Progenitor cell of endocrine pancreas (in vitro differentiated cells): ENCODE results near the gene NOSTRIN. TPM values are rescaled to one million over a fixed set of nuclear protein-coding genes. Genes with fewer than 3 reads are reported as not detected.
"Not testable (repeated sequence)": the region's sequence is repeated elsewhere in the genome, so short reads cannot be mapped to it uniquely, and the experiment has no call there.

Source experiments
- DNase-seq: peaks from one replicate; pipeline ENCODE4 v3.0.0; 2021; ENCODE audit warnings: low spot score; ENCODE audit not compliant: unreplicated experiment
- H3K27ac Mint-ChIP-seq: 2 replicates; pipeline ENCODE4 v1.8.0; 2021; ENCODE audit warnings: mild to moderate bottlenecking, moderate library complexity, mixed read lengths
- H3K27me3 Mint-ChIP-seq: 2 replicates; pipeline ENCODE4 v1.8.0; 2021; ENCODE audit warnings: mixed read lengths
- H3K36me3 Mint-ChIP-seq: 2 replicates; pipeline ENCODE4 v1.8.0; 2022; ENCODE audit warnings: mixed read lengths; ENCODE audit not compliant: insufficient read depth
- H3K4me1 Mint-ChIP-seq: 2 replicates; pipeline ENCODE4 v1.8.0; 2021; ENCODE audit warnings: low read depth, mixed read lengths
- H3K4me3 Mint-ChIP-seq: 2 replicates; pipeline ENCODE4 v1.8.0; 2021; ENCODE audit warnings: low read depth, mild to moderate bottlenecking, moderate library complexity, mixed read lengths
- H3K9me3 Mint-ChIP-seq: 2 replicates; pipeline ENCODE4 v1.8.0; 2021; ENCODE audit warnings: low read depth, mixed read lengths
- total RNA-seq: library from RNA; stranded (reverse); gene quantifications from 2 replicates; pipeline ENCODE4 v1.2.1, GENCODE V29; 2021
- TF ChIP-seq, protein P1 (sequence below): fragments of 200-600 bp; sonication (generic); IDR thresholded peaks from one replicate; pipeline ENCODE4 v1.5.0; 2021; ENCODE audit warnings: antibody characterized with exemption, mild to moderate bottlenecking; ENCODE audit not compliant: unreplicated experiment

NOSTRIN gene
- total RNA-seq, 1 donor from 2014 or later: 4.0 TPM

DNA sequence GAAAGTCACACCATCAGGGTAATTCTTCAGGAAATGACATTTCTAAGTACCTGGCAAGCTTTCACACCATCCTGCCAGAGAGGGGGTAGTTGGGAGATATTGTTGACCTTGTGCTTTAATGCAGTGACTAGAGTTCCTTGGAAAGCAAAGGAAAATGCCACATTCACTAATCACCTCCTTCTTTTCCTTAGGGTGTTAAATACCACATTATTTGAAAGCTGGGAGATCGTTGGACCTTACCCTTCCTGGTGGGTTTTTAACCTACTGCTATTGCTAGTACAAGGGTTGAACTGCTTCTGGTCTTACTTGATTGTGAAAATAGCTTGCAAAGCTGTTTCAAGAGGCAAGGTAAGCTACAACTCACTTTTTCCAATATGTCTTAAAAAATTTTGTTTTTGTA, 37.0 kb upstream of the NOSTRIN start:
- no peak for DNase-seq
- Mint-ChIP-seq H3K36me3 (peaks cover 39% of the 10 kb centered on the region), H3K27me3 (no peaks in the 10 kb centered on the region), H3K9me3 (peaks cover 10% of the 10 kb centered on the region), H3K4me1 (no peaks in the 10 kb centered on the region), H3K4me3 (no peak overlapping the region), H3K27ac (no peak overlapping the region)
- TF ChIP-seq, protein P1, sequence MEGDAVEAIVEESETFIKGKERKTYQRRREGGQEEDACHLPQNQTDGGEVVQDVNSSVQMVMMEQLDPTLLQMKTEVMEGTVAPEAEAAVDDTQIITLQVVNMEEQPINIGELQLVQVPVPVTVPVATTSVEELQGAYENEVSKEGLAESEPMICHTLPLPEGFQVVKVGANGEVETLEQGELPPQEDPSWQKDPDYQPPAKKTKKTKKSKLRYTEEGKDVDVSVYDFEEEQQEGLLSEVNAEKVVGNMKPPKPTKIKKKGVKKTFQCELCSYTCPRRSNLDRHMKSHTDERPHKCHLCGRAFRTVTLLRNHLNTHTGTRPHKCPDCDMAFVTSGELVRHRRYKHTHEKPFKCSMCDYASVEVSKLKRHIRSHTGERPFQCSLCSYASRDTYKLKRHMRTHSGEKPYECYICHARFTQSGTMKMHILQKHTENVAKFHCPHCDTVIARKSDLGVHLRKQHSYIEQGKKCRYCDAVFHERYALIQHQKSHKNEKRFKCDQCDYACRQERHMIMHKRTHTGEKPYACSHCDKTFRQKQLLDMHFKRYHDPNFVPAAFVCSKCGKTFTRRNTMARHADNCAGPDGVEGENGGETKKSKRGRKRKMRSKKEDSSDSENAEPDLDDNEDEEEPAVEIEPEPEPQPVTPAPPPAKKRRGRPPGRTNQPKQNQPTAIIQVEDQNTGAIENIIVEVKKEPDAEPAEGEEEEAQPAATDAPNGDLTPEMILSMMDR: no peak

DNA sequence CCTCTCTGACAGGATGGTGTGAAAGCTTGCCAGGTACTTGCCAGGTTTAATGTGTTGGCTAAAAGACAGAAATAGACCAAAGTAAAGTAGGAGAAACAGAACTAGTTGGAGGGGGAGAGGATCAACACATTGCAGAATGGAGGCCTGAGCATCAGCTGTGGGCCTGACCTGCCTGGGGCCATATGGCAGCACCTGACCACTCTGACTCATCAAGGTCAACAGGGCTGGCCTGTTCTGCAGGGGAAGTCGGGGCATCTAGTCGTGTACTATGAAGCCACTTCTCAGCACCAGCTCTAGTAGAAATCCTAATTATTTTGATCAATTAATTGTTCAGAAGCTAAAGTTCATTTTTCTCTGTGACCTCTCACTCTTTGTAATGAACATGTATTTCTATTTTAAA, 35.8 kb upstream of the NOSTRIN start:
- Mint-ChIP-seq H3K27me3 (no peaks in the 10 kb centered on the region), H3K36me3 (peaks cover 38% of the 10 kb centered on the region), H3K4me3 (no peak overlapping the region), H3K4me1 (no peaks in the 10 kb centered on the region), H3K27ac (no peak overlapping the region), H3K9me3 (peaks cover 10% of the 10 kb centered on the region)
- TF ChIP-seq, protein P1: no peak
- no peak for DNase-seq

DNA sequence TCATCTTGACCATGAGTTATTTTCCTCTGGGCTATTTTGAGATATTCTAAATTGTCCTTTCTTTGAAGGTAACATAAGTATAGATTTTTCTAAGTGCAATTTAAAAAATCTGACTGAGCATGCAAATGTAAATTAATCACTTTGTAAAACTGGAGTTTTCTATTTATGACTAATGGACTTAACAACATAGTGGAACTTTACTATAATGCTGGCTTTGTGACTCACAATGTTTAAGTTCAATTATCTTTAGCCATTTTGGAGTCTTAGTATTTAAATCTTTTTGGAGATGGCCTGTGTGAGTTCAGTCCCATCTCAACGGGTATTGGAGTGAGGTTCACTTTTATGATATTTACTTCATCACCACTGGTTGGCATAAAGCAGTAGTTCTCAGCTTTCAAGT, 35.2 kb upstream of the NOSTRIN start:
- no peak for DNase-seq
- H3K9me3 Mint-ChIP-seq: peaks cover 10% of the 10 kb centered on the region
- H3K36me3 Mint-ChIP-seq: peaks cover 38% of the 10 kb centered on the region
- no peak overlapping the region for H3K4me3 Mint-ChIP-seq
- no peaks in the 10 kb centered on the region for H3K4me1 Mint-ChIP-seq
- TF ChIP-seq, protein P1: no peak
- no peaks in the 10 kb centered on the region for H3K27me3 Mint-ChIP-seq
- H3K27ac Mint-ChIP-seq: no peak overlapping the region

DNA sequence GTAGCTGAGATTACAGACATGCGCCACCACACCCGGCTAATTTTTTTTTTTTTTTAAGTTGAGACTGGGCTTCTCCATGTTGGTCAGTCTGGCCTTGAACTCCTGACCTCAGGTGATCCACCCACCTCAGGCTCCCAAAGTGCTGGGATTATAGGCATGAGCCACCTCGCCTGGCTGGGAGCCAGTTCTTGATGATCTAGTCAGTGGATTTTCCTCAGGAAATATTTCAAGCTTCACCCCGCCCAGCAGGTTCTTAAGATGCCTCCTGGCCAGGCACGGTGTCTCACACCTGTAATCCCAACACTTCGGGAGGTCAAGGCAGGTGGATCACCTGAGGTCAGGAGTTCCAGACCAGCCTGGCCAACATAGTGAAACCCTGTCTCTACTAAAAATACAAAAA, 34.1 kb upstream of the NOSTRIN start:
- not testable (repeated sequence) for H3K27me3 Mint-ChIP-seq, H3K9me3 Mint-ChIP-seq, H3K4me1 Mint-ChIP-seq, H3K27ac Mint-ChIP-seq, H3K4me3 Mint-ChIP-seq, DNase-seq
- peaks cover 38% of the 10 kb centered on the region for H3K36me3 Mint-ChIP-seq

DNA sequence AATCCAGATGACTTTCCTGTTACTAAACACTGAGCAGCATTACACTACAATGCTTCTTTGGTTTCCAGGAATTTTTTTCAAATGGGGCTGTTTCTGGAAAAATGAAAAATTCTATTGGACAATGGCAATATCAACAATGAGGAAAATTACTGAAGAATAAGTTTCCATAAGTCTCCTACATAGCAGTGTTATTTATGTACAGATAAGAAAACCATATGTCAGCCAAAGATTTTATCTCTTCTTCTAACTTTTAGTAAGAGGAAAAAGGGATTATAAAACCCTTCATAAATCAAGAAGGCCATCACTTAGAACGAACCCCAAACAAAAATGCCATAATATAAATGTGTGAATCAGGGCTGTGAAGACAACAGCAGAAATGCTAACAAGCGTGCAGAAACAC, 31.6 kb upstream of the NOSTRIN start:
- Mint-ChIP-seq H3K9me3 (peaks cover 4% of the 10 kb centered on the region), H3K4me1 (peaks cover 11% of the 10 kb centered on the region), H3K4me3 (no peak overlapping the region), H3K27ac (no peak overlapping the region), H3K36me3 (peaks cover 29% of the 10 kb centered on the region), H3K27me3 (no peaks in the 10 kb centered on the region)
- no peak for DNase-seq
- TF ChIP-seq, protein P1: no peak

DNA sequence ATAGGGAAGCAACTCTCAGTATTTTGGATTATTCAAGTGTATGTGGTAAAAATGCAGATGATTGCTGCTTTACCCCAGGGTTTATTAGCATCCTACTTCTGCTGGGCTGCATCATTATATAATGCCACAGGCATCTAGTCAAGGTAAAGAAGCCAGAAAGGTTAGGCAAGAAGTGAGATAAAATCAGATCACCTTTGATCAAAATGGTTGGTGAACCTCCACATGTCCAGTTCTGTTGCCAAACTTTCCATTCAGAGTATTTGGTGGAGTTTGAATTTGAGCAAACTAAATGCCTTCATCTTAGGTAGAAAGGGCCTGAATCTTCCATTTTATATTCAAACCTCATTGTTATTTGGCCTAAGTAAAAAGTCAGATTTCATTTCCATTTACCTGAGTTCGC, 29.7 kb upstream of the NOSTRIN start:
- H3K36me3 Mint-ChIP-seq: peaks cover 22% of the 10 kb centered on the region
- TF ChIP-seq, protein P1: no peak
- H3K4me1 Mint-ChIP-seq: peaks cover 11% of the 10 kb centered on the region
- no peaks in the 10 kb centered on the region for H3K27me3 Mint-ChIP-seq
- H3K4me3 Mint-ChIP-seq: no peak overlapping the region
- H3K27ac Mint-ChIP-seq: peak overlapping the region; percentile 62
- peaks cover 10% of the 10 kb centered on the region for H3K9me3 Mint-ChIP-seq
- DNase-seq: no peak
